ENCODE measurements around the gene ANXA8L1.
"Not testable (repeated sequence)": the region's sequence is repeated elsewhere in the genome, so short reads cannot be mapped to it uniquely, and the experiment has no call there.

ANXA8L1 gene

DNA sequence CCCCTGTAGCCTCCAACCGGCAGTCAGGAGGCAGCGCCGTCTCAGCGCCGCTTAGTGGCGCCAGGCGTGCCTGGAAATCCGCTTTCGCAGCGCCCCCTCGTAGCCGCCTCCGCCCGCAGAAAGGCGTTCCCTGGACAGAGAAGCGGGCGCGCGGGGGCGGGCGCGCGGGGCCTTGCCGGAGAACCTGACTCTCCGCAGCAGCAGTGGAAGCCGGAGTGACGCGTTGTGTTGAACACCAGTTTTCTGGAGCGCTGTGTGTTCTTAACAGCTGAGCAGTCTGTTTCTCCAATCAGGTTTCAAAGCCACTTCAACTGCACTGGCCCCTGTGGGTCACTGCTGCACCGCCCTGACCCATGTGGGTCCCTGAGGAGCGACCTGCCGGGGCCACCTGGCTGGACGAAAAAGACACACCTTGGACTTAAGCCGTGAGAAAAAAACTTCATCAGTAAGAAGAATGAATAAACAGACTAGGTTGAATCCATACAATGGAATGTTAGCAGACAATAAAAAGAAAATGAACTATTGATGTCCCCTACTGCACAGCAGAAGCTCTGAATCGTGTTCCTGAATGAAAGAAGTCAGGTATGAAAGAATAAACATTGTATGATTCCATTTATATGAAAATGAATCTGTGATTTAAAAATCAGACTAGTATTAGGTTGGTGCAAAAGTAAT lies 22.8 kb downstream of the ANXA8L1 start:
- DNase-seq, result not testable (repeated sequence)

DNA sequence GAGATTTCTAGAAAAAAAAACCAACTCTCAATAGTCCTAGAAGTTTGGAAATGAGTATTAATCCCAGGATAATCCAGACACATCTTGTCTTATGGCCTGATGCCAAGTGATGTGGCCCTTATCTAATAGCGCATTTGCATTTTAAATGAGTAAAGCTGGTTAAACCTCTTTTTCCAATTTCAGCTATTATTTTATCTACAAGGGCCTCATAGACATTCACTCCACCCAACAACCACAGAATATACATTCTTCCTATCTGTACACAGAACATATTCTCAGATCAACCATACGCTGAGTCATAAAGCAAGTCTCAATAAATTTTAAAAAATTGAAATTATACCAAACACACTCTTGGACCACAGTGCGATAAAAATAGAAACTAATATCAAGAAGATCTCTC lies 34.0 kb downstream of the ANXA8L1 start:
- not testable (repeated sequence) for DNase-seq

DNA sequence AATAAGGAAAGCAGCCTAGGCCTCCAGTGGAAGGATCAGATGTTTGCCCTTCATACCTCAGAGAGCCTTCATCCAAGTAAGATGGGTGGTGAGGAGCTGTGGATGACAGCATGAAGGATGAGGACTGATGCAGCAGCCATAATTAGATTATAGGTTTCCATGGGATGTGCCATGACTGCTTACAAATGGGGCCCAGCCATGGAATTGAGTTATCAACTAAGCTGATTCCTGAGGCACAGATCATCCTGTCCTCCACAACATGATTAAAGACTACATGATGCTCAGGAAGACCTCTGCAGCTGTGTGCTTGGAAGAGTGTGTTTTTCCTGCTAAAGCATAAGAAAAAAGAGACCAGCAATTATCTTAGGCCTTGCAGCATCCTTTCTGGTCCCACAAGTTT lies 35.5 kb downstream of the ANXA8L1 start:
- DNase-seq, result not testable (repeated sequence)

- DNase-seq, result not testable (repeated sequence)
These were observed 37.1 kb downstream of the ANXA8L1 start for GRCh38 chr10:46412665-46413064.

- DNase-seq, result not testable (repeated sequence)
These were observed 39.7 kb downstream of the ANXA8L1 start for GRCh38 chr10:46415291-46415690.

- not testable (repeated sequence) for DNase-seq
These were observed 42.7 kb downstream of the ANXA8L1 start for GRCh38 chr10:46418283-46418682.

DNA sequence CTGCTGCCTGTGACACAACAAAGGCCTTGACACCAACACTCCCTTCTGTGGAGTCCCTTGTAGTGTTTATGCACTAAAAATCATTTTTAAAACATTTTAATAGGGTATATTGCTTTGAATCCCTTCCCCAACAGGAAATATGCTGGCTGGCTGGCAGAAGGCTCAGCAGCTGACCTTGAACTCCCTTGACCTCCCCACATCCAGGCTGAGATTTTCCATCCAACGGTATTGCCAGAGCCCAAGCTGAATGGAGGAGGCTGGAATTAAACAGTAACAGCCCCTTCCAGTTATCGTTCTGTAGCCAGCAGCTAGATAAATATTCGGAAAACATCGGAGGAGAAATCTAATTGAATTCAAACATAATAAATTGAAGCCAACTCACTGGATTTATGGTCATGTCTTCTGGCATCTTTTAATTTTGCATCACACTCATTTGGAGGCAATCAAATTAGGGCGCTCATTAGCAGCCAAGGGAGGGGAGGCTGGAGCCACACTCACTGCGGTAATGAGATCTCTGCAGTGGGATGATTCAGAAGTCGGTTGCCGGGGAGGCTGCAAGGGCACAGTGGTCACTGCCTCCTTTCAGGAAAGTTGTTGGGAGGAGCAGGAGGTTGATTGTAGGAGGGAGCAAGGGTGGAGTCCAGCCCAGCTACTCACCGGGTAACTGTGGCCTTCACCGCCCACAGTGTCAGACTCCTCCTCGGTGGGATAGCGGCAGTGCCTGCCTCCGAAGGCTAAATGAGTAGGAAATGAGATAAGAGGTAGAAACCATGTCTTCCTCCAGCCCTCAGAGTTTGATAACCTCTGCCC lies 44.2 kb downstream of the ANXA8L1 start:
- DNase-seq, result not testable (repeated sequence)

- DNase-seq, result not testable (repeated sequence)
These were observed 48.0 kb downstream of the ANXA8L1 start for GRCh38 chr10:46423550-46423949.

- DNase-seq, result not testable (repeated sequence)
These were observed 65.4 kb downstream of the ANXA8L1 start for GRCh38 chr10:46440942-46441341.
